Cardiac fibroblast (primary cell): ENCODE data around the gene PLA2G4D.
"Not testable (repeated sequence)": the region's sequence is repeated elsewhere in the genome, so short reads cannot be mapped to it uniquely, and the experiment has no call there.

ENCODE experiments used
- DNase-seq, 2 donors: peaks; one replicate each; pipeline versions ENCODE4 v3.0.0 to v3.0.0-alpha.2; 2010; ENCODE audit warnings: low read depth in 2 of 2
- H3K4me3 ChIP-seq, 2 donors: replicated peaks in 1 of 2; 1 replicate in 1 of 2; 2 replicates in 1 of 2; pipeline ENCODE4 v1.5.1; 2011; ENCODE audit warnings: low read depth in 2 of 2, low read length in 2 of 2, mild to moderate bottlenecking in 2 of 2, moderate library complexity in 1 of 2
- CTCF ChIP-seq: IDR thresholded peaks from one replicate; pipeline ENCODE4 v1.5.1; 2011; ENCODE audit warnings: low read depth, mild to moderate bottlenecking, low read length, inconsistent platforms

Gene PLA2G4D

GRCh38 chr15:42092398-42093318 is 1.7 kb downstream of the PLA2G4D start:
- DNase-seq, result no peak
- no peak overlapping the region for H3K4me3 ChIP-seq
- TF ChIP-seq CTCF, result no peak

- H3K4me3 ChIP-seq, DNase-seq: not testable (repeated sequence)
Measured at GRCh38 chr15:42091753-42092397, 2.5 kb downstream of the PLA2G4D start.

- DNase-seq, result no peak
- H3K4me3 ChIP-seq, result no peak overlapping the region
- no peak for TF ChIP-seq CTCF
Measured at GRCh38 chr15:42090781-42091180, 3.6 kb downstream of the PLA2G4D start.

- no peak for DNase-seq
- no peak overlapping the region for H3K4me3 ChIP-seq
- no peak for TF ChIP-seq CTCF
Measured at GRCh38 chr15:42090370-42090769, 4.0 kb downstream of the PLA2G4D start.

- no peak for TF ChIP-seq CTCF
- H3K4me3 ChIP-seq, result no peak overlapping the region
- DNase-seq, result no peak
Measured at GRCh38 chr15:42089942-42090341, 4.4 kb downstream of the PLA2G4D start.

GRCh38 chr15:42088801-42089640 is 5.3 kb downstream of the PLA2G4D start:
- no peak overlapping the region for H3K4me3 ChIP-seq
- no peak for TF ChIP-seq CTCF
- DNase-seq, result no peak
